Esophagus (tissue), 2 donors: Measurements from ENCODE around the gene TCF7L2. TPM values are rescaled to one million over a fixed set of nuclear protein-coding genes. Genes with fewer than 3 reads are reported as not detected.

ENCODE experiments used
- H3K27ac ChIP-seq, 2 donors: one replicate each; pipeline ENCODE4 v1.5.1; 2013; ENCODE audit warnings: low read depth in 2 of 2, mild to moderate bottlenecking in 2 of 2, inconsistent platforms in 1 of 2, low read length in 1 of 2, moderate library complexity in 1 of 2
- H3K27me3 ChIP-seq, 2 donors: one replicate each; pipeline ENCODE4 v1.6.1; 2013; ENCODE audit warnings: low read length in 2 of 2, control low read depth in 1 of 2, mild to moderate bottlenecking in 1 of 2; ENCODE audit not compliant: insufficient read depth in 2 of 2, control insufficient read depth in 1 of 2
- H3K36me3 ChIP-seq, 2 donors: one replicate each; pipeline ENCODE4 v1.6.1; 2013; ENCODE audit warnings: low read length in 1 of 2; ENCODE audit not compliant: control insufficient read depth in 2 of 2, insufficient read depth in 2 of 2
- H3K4me1 ChIP-seq, 2 donors: one replicate each; pipeline ENCODE4 v1.6.1; 2013; ENCODE audit warnings: low read length in 1 of 2; ENCODE audit not compliant: control insufficient read depth in 2 of 2, insufficient read depth in 2 of 2
- H3K4me3 ChIP-seq, 2 donors: one replicate each; pipeline ENCODE4 v1.5.1; 2013; ENCODE audit warnings: low read length in 2 of 2, mild to moderate bottlenecking in 2 of 2, low read depth in 1 of 2, moderate library complexity in 1 of 2
- H3K9me3 ChIP-seq, 2 donors: one replicate each; pipeline ENCODE4 v1.6.1; 2013; ENCODE audit warnings: mild to moderate bottlenecking in 2 of 2, low read depth in 1 of 2, low read length in 1 of 2, moderate library complexity in 1 of 2; ENCODE audit not compliant: control insufficient read depth in 2 of 2, insufficient read depth in 1 of 2
- WGBS, 2 donors: extraction: QIAGEN DNeasy Blood & Tissue Kit; methylation state at CpG; one replicate each; pipeline ENCODE4 v1.1.7; 2013; 5-methylcytosine and 5-hydroxymethylcytosine counted together
- polyA plus RNA-seq, 2 donors: library from polyadenylated mRNA; stranded (reverse); fragments of 200-250 nt; gene quantifications; one replicate each; pipeline ENCODE4 v1.2.3, GENCODE V29; 2013
- donor health status: healthy with polysubstance abuse.
- donor health status: Bipolar disorder and iron deficiency.

The TCF7L2 gene
- polyA plus RNA-seq, 2 donors, result 5.4 to 7.9 TPM

DNA sequence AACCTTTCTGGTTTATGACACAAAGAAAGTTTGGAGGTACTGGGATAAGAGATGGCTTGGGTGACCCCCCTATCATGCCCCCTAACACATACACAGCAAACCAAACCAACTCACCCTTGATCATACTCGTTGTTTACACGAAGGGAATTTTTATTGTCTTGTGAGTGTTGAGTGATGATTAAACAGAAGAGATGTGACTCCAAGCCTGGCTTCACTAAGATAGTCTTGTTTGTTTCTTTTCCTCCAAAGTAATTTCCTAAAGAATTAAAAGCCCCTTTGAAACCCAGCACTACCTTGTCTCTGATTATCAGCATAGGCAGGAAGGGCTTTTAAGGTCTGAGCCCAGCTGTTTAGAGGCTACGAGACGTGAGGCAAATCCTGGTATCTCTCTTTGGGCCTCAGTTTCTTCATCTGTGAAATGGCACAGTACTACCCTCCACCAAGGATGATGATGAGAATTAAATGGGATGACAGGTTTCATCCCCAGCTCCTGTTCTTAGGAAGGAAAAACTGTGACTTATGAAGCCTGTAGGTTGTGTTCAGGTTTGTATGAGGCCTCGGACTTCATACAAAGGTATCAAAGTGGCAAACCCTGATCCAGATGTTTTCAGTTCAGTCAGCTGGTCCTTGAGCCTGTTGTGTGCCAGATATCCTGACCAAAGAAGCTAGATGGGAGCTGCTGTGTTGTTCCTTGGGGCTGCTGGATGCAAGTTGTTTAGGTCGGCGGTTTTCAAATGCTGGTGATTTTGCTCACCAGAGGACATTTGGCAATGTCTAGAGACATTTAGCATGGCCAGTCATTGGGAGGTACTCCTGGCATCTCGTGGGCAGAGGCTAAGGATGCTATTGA lies 51.8 kb downstream of the TCF7L2 start:
- H3K9me3 ChIP-seq, result no peaks in the 10 kb centered on the region
- H3K36me3 ChIP-seq, result no peaks in the 10 kb centered on the region
- H3K4me1 ChIP-seq, result peaks cover 6 to 9% of the 10 kb centered on the region in 2 donors
- no peak overlapping the region for H3K4me3 ChIP-seq
- peak overlapping the region in 1 of 2 donors; percentile 15 for H3K27ac ChIP-seq
- H3K27me3 ChIP-seq, result no peaks in the 10 kb centered on the region
- 79 to 81% methylated on average over 8 of the region's 8 CpGs for WGBS, 2 donors

DNA sequence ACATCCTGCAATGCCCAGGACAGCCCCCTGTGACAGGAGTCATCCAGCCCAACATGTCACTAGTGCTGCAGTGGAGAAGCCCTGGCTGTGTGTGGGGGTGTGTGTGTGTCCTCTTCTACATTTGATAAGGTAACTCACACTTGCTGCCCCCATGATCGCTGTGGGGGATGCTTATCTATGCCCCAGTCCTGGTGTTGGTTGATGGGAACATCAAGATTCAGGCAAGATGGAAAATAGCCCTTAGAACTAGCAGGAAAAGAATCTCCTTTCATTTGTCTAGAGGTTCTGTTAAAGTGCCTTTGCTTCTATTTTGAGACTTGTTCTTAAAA lies 52.4 kb downstream of the TCF7L2 start:
- no peaks in the 10 kb centered on the region for H3K9me3 ChIP-seq
- H3K27me3 ChIP-seq, result no peaks in the 10 kb centered on the region
- H3K4me1 ChIP-seq, result peaks cover 6 to 10% of the 10 kb centered on the region in 2 donors
- WGBS, 2 donors, result 75 to 86% methylated on average over 1 of the region's 1 CpG
- no peak overlapping the region for H3K27ac ChIP-seq
- no peaks in the 10 kb centered on the region for H3K36me3 ChIP-seq
- no peak overlapping the region for H3K4me3 ChIP-seq

DNA sequence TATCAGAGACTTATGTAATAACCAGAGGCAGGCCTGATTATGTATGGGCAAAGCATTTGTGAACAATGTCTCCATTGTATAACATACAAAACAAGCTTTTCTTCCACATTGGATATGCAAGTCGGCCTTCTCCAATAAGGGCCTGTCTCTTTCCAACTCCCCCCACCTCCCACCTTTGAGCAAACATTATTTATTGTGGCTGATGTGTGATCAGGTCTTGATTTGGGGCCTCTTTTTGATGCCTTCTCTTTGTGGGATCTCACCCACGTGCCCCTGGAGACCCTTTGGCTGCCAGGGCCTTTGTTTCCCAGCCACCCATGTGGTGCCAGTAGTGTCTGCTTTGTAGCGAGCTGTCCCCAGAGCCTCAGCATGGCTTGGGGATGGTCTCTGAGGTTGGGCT lies 53.0 kb downstream of the TCF7L2 start:
- Histone ChIP-seq H3K27ac (no peak overlapping the region), H3K9me3 (no peaks in the 10 kb centered on the region), H3K4me3 (no peak overlapping the region), H3K4me1 (peaks cover 8 to 10% of the 10 kb centered on the region in 2 donors), H3K36me3 (no peaks in the 10 kb centered on the region), H3K27me3 (no peaks in the 10 kb centered on the region)
- 72 to 90% methylated on average over 3 of the region's 3 CpGs for WGBS, 2 donors

- no peaks in the 10 kb centered on the region for H3K9me3 ChIP-seq
- H3K4me3 ChIP-seq, result no peak overlapping the region
- H3K27me3 ChIP-seq, result no peaks in the 10 kb centered on the region
- peaks cover 8 to 10% of the 10 kb centered on the region in 2 donors for H3K4me1 ChIP-seq
- 66 to 75% methylated on average over 5 of the region's 5 CpGs for WGBS, 2 donors
- H3K36me3 ChIP-seq, result no peaks in the 10 kb centered on the region
- no peak overlapping the region for H3K27ac ChIP-seq
These were observed 54.1 kb downstream of the TCF7L2 start for GRCh38 chr10:113004069-113004618.

- Histone ChIP-seq H3K4me3 (no peak overlapping the region), H3K9me3 (no peaks in the 10 kb centered on the region), H3K36me3 (no peaks in the 10 kb centered on the region), H3K27ac (no peak overlapping the region), H3K4me1 (peaks cover 8 to 10% of the 10 kb centered on the region in 2 donors), H3K27me3 (no peaks in the 10 kb centered on the region)
- WGBS, 2 donors, result 81% methylated on average over 6 of the region's 6 CpGs
These were observed 55.3 kb downstream of the TCF7L2 start for GRCh38 chr10:113005380-113005779.

GRCh38 chr10:113006656-113007342 lies 56.8 kb downstream of the TCF7L2 start:
- 56 to 58% methylated on average over 9 of the region's 9 CpGs for WGBS, 2 donors
- Histone ChIP-seq H3K9me3 (no peaks in the 10 kb centered on the region), H3K27me3 (no peaks in the 10 kb centered on the region), H3K27ac (no peak overlapping the region), H3K36me3 (no peaks in the 10 kb centered on the region), H3K4me1 (peaks cover 3% of the 10 kb centered on the region in 2 donors), H3K4me3 (no peak overlapping the region)

DNA sequence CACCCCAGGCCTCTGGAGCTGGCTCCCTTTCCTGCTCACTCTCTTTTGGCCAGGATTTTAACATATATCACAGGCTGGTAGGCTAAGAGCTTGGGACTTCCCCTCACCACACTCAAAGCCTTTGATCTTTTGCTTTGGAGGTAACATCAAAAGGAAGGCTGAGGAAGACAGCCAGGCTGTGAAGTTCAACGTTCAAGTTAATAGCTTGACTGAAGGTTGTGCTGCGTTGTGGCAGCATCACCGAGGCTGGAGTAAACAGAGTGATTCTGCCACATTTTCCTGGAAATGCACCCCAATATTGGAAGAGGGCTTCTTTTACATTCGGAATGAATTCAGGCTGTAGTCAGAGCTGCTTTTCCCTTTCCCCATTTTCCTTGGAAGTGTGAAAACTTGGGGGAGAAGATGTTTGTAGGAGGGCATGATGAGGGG lies 57.3 kb downstream of the TCF7L2 start:
- H3K36me3 ChIP-seq, result no peaks in the 10 kb centered on the region
- no peak overlapping the region for H3K27ac ChIP-seq
- H3K4me1 ChIP-seq, result peaks cover 3% of the 10 kb centered on the region in 2 donors
- 23 to 24% methylated on average over 4 of the region's 4 CpGs for WGBS, 2 donors
- no peaks in the 10 kb centered on the region for H3K27me3 ChIP-seq
- H3K4me3 ChIP-seq, result no peak overlapping the region
- no peaks in the 10 kb centered on the region for H3K9me3 ChIP-seq

- Histone ChIP-seq H3K9me3 (no peaks in the 10 kb centered on the region), H3K36me3 (no peaks in the 10 kb centered on the region), H3K27ac (no peak overlapping the region), H3K27me3 (no peaks in the 10 kb centered on the region), H3K4me3 (no peak overlapping the region), H3K4me1 (peaks cover 3% of the 10 kb centered on the region in 2 donors)
- 40 to 47% methylated on average over 8 of the region's 8 CpGs for WGBS, 2 donors
These were observed 57.8 kb downstream of the TCF7L2 start for GRCh38 chr10:113007821-113008220.

GRCh38 chr10:113011592-113012374 lies 61.7 kb downstream of the TCF7L2 start:
- Histone ChIP-seq H3K4me1 (peaks cover under 1 to 3% of the 10 kb centered on the region in 2 donors), H3K9me3 (no peaks in the 10 kb centered on the region), H3K36me3 (no peaks in the 10 kb centered on the region), H3K4me3 (no peak overlapping the region), H3K27me3 (no peaks in the 10 kb centered on the region), H3K27ac (no peak overlapping the region)
- 92 to 93% methylated on average over 12 of the region's 12 CpGs for WGBS, 2 donors
